HepG2 (cell line): ENCODE measurements around the gene LDB3. TPM values are rescaled to one million over a fixed set of nuclear protein-coding genes. Genes with fewer than 3 reads are reported as not detected.
A peak's percentile ranks its signal among the peaks of the same experiment; 100 is the strongest.

Experiments
- ASH2L ChIP-seq: fragments of 300-600, 200-600 bp; sonication (generic); IDR thresholded peaks from 2 replicates; pipeline ENCODE4 v1.7.0; 2017; ENCODE audit warnings: low read depth, mild to moderate bottlenecking, moderate library complexity, mixed read lengths, low read length; ENCODE audit not compliant: insufficient read length
- CSRNP1 ChIP-seq: sonication (generic); formaldehyde crosslinking; IDR thresholded peaks from 2 replicates; pipeline ENCODE4 v1.8.1; 2023; ENCODE audit warnings: mild to moderate bottlenecking, missing genetic modification reagents
- FOXJ3 ChIP-seq: sonication (generic); formaldehyde crosslinking; IDR thresholded peaks from 2 replicates; pipeline ENCODE4 v1.4.0; 2020; ENCODE audit warnings: missing genetic modification reagents, mild to moderate bottlenecking, borderline replicate concordance
- NAIF1 ChIP-seq: sonication (generic); formaldehyde crosslinking; IDR thresholded peaks from 2 replicates; pipeline ENCODE4 v1.5.0; 2020; ENCODE audit warnings: mild to moderate bottlenecking, missing genetic modification reagents, borderline replicate concordance
- NONO ChIP-seq, 2 experiments: fragments of 450-650 bp in 1 of 2; sonication (generic) in 1 of 2; formaldehyde crosslinking in 1 of 2; IDR thresholded peaks in 1 of 2; conservative IDR thresholded peaks in 1 of 2; 2 replicates each; pipeline versions ENCODE4 v1.6.1 to v1.8.0; 2017 to 2022; ENCODE audit warnings: mild to moderate bottlenecking in 1 of 2, missing genetic modification reagents in 1 of 2, moderate library complexity in 1 of 2
- PHF20 ChIP-seq: sonication (generic); formaldehyde crosslinking; IDR thresholded peaks from 2 replicates; pipeline ENCODE4 v1.5.0; 2020; ENCODE audit warnings: mild to moderate bottlenecking, missing genetic modification reagents
- PHF8 ChIP-seq: sonication (generic); formaldehyde crosslinking; IDR thresholded peaks from 2 replicates; pipeline ENCODE4 v1.5.0; 2020; ENCODE audit warnings: missing genetic modification reagents
- RELA ChIP-seq: sonication (generic); formaldehyde crosslinking; IDR thresholded peaks from 2 replicates; pipeline ENCODE4 v1.4.0; 2020; ENCODE audit warnings: missing genetic modification reagents
- RNF219 ChIP-seq: sonication (generic); formaldehyde crosslinking; IDR thresholded peaks from 2 replicates; pipeline ENCODE4 v1.5.0; 2020; ENCODE audit warnings: mild to moderate bottlenecking, missing genetic modification reagents
- SNAPC2 ChIP-seq: sonication (generic); formaldehyde crosslinking; IDR thresholded peaks from 2 replicates; pipeline ENCODE4 v1.8.1; 2022; ENCODE audit warnings: mild to moderate bottlenecking, missing genetic modification reagents
- XRCC5 ChIP-seq: fragments of 200-400 bp; formaldehyde crosslinking; optimal IDR thresholded peaks from 2 replicates; pipeline ENCODE3; 2017; ENCODE audit warnings: mild to moderate bottlenecking, low read length
- YEATS4 ChIP-seq: sonication (generic); formaldehyde crosslinking; IDR thresholded peaks from 2 replicates; pipeline ENCODE4 v1.4.0; 2020; ENCODE audit warnings: missing genetic modification reagents, borderline replicate concordance
- ZNF33A ChIP-seq: sonication (generic); formaldehyde crosslinking; IDR thresholded peaks from 2 replicates; pipeline ENCODE4 v1.5.1; 2020; ENCODE audit warnings: missing genetic modification reagents, mild to moderate bottlenecking, moderate library complexity, borderline replicate concordance
- ZNF343 ChIP-seq: sonication (generic); formaldehyde crosslinking; IDR thresholded peaks from 2 replicates; pipeline ENCODE4 v1.4.0; 2020; ENCODE audit warnings: mild to moderate bottlenecking, missing genetic modification reagents
- ZNF460 ChIP-seq: sonication (generic); formaldehyde crosslinking; IDR thresholded peaks from 2 replicates; pipeline ENCODE4 v1.5.1; 2020; ENCODE audit warnings: missing genetic modification reagents, mild to moderate bottlenecking, borderline replicate concordance
- ZNF556 ChIP-seq: sonication (generic); formaldehyde crosslinking; IDR thresholded peaks from 2 replicates; pipeline ENCODE4 v1.4.0; 2020; ENCODE audit warnings: mild to moderate bottlenecking, missing genetic modification reagents, borderline replicate concordance
- ZNF605 ChIP-seq: sonication (generic); formaldehyde crosslinking; IDR thresholded peaks from 2 replicates; pipeline ENCODE4 v1.8.0; 2022; ENCODE audit warnings: mild to moderate bottlenecking, missing genetic modification reagents
- ZNF780A ChIP-seq: sonication (generic); formaldehyde crosslinking; IDR thresholded peaks from 2 replicates; pipeline ENCODE4 v1.8.0; 2022; ENCODE audit warnings: mild to moderate bottlenecking, missing genetic modification reagents, moderate library complexity
- ZSCAN29 ChIP-seq: sonication (generic); formaldehyde crosslinking; conservative IDR thresholded peaks from 2 replicates; pipeline ENCODE4 v1.4.0; 2020; ENCODE audit warnings: mild to moderate bottlenecking, missing genetic modification reagents
- polyA plus RNA-seq, 8 experiments: library from polyadenylated mRNA; depleted of rRNA in 3 of 8; stranded (reverse) in 7 of 8; unstranded in 1 of 8; fragments of >200 nt; fragmentation: Illumina TruSeq in 4 of 8; extraction: Trizol in 4 of 8; gene quantifications; 2 replicates each; pipeline versions ENCODE4 v1.2.1 to v1.2.3, GENCODE V29; 2011 to 2016; ENCODE audit warnings: low read depth in 4 of 8, missing spikeins in 1 of 8, mixed read lengths in 1 of 8; ENCODE audit not compliant: insufficient read depth in 1 of 8
- total RNA-seq, 5 experiments: library from RNA; depleted of rRNA; stranded (reverse); fragments of >200 nt; fragmentation: Illumina TruSeq; extraction: Trizol; gene quantifications; 2 replicates each; pipeline ENCODE4 v1.2.3, GENCODE V29; 2016; ENCODE audit warnings: low read depth in 1 of 5
- TF ChIP-seq, protein P1 (sequence below): IDR thresholded peaks from 2 replicates; pipeline ENCODE4 v1.6.1; 2016; ENCODE audit warnings: missing compliant biosample characterization, missing genetic modification reagents, borderline replicate concordance
- TF ChIP-seq, protein P2 (sequence below): sonication (generic); formaldehyde crosslinking; conservative IDR thresholded peaks from 2 replicates; pipeline ENCODE4 v1.8.0; 2022; ENCODE audit warnings: mild to moderate bottlenecking, moderate library complexity, missing genetic modification reagents

LDB3 gene
- total and polyA plus RNA-seq, 2 of the 13 experiments (the other 11 are each of a cell fraction or from before 2014, with no cell fraction given) = not detected

GRCh38 chr10:86755740-86756510 is 87.6 kb downstream of the LDB3 start (continued):
- TF ChIP-seq NONO (IDR thresholded peaks at IDR 0.05) (no peak), NONO (CRISPR knock-in tag; conservative IDR thresholded peaks at IDR 0.05) (peak; percentile 41; the same call in 1 of the 2 replicates), RELA (CRISPR knock-in tag) (no peak), ZNF780A (CRISPR knock-in tag) (0 out of 2 replicates have a peak, but pooled peaks have one; percentile 53), ZNF605 (peak; percentile 79), ZSCAN29 (CRISPR knock-in tag) (peak; percentile 9; the same call in 1 of the 2 replicates), NAIF1 (peak; percentile 43; the same call in 1 of the 2 replicates), ZNF33A (CRISPR knock-in tag) (0 out of 2 replicates have a peak, but pooled peaks have one; percentile 57), CSRNP1 (CRISPR knock-in tag) (peak; percentile 14; the same call in 1 of the 2 replicates), PHF20 (peak; percentile 47; the same call in 1 of the 2 replicates), ZNF460 (CRISPR knock-in tag) (no peak), SNAPC2 (CRISPR knock-in tag) (no peak), ASH2L (peak; percentile 46), XRCC5 (peak; percentile 32), RNF219 (CRISPR knock-in tag) (no peak), PHF8 (CRISPR knock-in tag) (peak; percentile 70; the same call in 1 of the 2 replicates), YEATS4 (CRISPR knock-in tag) (peak; percentile 64), ZNF343 (peak; percentile 74; the same call in 1 of the 2 replicates), ZNF556 (CRISPR knock-in tag) (peak; percentile 57; the same call in 1 of the 2 replicates), FOXJ3 (CRISPR knock-in tag) (no peak)
- TF ChIP-seq, protein P1, sequence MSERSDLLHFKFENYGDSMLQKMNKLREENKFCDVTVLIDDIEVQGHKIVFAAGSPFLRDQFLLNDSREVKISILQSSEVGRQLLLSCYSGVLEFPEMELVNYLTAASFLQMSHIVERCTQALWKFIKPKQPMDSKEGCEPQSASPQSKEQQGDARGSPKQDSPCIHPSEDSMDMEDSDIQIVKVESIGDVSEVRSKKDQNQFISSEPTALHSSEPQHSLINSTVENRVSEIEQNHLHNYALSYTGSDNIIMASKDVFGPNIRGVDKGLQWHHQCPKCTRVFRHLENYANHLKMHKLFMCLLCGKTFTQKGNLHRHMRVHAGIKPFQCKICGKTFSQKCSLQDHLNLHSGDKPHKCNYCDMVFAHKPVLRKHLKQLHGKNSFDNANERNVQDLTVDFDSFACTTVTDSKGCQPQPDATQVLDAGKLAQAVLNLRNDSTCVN (CRISPR knock-in tag) = peak; percentile 59; the same call in 1 of the 2 replicates
- TF ChIP-seq, protein P2, sequence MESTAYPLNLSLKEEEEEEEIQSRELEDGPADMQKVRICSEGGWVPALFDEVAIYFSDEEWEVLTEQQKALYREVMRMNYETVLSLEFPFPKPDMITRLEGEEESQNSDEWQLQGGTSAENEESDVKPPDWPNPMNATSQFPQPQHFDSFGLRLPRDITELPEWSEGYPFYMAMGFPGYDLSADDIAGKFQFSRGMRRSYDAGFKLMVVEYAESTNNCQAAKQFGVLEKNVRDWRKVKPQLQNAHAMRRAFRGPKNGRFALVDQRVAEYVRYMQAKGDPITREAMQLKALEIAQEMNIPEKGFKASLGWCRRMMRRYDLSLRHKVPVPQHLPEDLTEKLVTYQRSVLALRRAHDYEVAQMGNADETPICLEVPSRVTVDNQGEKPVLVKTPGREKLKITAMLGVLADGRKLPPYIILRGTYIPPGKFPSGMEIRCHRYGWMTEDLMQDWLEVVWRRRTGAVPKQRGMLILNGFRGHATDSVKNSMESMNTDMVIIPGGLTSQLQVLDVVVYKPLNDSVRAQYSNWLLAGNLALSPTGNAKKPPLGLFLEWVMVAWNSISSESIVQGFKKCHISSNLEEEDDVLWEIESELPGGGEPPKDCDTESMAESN (CRISPR knock-in tag) = peak; percentile 32; the same call in 1 of the 2 replicates
